ENCODE results near the gene LRCH4.
A peak's percentile ranks its signal among the peaks of the same experiment; 100 is the strongest.
"Not testable (repeated sequence)": the region's sequence is repeated elsewhere in the genome, so short reads cannot be mapped to it uniquely, and the experiment has no call there.

LRCH4 gene

DNA sequence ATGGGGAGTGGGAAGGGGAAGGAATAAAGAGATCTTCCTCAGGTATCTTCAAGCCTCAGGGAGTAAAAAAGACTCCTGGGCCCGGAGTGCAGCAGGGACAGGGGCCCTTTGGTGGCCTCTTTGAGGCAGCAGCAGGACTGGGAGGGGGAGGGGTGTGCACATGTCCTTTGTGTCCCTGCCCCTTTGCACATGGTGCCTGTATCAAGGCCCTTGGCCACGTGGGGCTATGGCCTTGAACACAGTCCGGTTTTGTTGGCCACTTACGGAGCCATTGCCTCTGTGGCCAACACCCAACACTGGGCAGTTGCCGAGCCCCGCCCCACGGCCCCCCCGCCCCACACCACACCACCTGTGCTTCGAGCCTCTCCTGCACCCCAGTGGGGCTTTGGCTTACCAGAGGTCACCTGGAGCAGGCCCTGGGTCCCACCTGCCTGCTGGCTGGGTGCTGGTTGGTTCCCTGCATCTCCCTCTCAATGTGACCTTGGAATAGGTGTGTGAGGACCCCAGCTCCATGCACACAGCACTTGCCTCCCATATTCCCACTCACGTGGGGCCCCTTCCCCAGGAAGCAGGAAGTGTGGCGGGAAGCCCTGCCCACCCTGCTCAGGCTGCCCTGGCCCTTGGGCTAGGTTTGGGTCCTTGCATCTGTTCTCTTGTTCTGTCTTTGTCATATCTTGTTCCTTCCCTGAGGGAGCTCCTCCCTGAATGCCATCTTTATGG lies 17.6 kb downstream of the LRCH4 start:
- H3K4me3 Mint-ChIP-seq = peak overlapping the region; percentile 38
- no peak overlapping the region for H3K27ac Mint-ChIP-seq
- H3K36me3 Mint-ChIP-seq (ENCODE audit: low read depth) = no peaks in the 10 kb centered on the region
- TF ChIP-seq, protein P1, sequence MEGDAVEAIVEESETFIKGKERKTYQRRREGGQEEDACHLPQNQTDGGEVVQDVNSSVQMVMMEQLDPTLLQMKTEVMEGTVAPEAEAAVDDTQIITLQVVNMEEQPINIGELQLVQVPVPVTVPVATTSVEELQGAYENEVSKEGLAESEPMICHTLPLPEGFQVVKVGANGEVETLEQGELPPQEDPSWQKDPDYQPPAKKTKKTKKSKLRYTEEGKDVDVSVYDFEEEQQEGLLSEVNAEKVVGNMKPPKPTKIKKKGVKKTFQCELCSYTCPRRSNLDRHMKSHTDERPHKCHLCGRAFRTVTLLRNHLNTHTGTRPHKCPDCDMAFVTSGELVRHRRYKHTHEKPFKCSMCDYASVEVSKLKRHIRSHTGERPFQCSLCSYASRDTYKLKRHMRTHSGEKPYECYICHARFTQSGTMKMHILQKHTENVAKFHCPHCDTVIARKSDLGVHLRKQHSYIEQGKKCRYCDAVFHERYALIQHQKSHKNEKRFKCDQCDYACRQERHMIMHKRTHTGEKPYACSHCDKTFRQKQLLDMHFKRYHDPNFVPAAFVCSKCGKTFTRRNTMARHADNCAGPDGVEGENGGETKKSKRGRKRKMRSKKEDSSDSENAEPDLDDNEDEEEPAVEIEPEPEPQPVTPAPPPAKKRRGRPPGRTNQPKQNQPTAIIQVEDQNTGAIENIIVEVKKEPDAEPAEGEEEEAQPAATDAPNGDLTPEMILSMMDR (IDR thresholded peaks at IDR 0.05) = no peak
- H3K9me3 Mint-ChIP-seq = no peaks in the 10 kb centered on the region
- peaks cover 7% of the 10 kb centered on the region for H3K27me3 Mint-ChIP-seq (ENCODE audit: low read depth, poor library complexity)
- peaks cover 78% of the 10 kb centered on the region for H3K4me1 Mint-ChIP-seq
- DNase-seq = no peak

DNA sequence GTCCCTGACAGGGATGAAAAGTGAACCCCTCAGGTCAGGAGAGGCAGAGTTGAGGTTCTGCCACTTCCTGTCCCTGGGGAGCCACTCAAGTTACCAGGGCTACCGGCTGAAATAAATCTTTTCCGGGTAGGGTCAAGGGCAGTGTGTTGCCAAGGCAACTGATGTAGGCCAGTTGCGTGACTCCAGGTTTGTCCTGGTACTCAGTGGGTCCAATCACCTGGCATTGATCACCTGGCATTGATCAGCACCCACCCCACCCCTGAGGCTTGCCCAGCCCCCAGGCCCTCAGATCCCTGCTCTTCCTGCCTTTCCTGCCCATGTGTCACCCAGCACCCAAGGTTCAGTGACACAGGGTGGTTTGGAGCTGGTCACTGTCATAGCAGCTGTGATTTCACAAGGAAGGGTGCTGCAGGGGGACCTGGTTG lies 18.2 kb downstream of the LRCH4 start:
- peaks cover 78% of the 10 kb centered on the region for H3K4me1 Mint-ChIP-seq
- H3K36me3 Mint-ChIP-seq (ENCODE audit: low read depth) = no peaks in the 10 kb centered on the region
- TF ChIP-seq, protein P1 (IDR thresholded peaks at IDR 0.05) = no peak
- no peaks in the 10 kb centered on the region for H3K9me3 Mint-ChIP-seq
- DNase-seq = peak; percentile 66
- peak overlapping the region; percentile 38 for H3K4me3 Mint-ChIP-seq
- no peak overlapping the region for H3K27ac Mint-ChIP-seq
- peaks cover 7% of the 10 kb centered on the region for H3K27me3 Mint-ChIP-seq (ENCODE audit: low read depth, poor library complexity)

DNA sequence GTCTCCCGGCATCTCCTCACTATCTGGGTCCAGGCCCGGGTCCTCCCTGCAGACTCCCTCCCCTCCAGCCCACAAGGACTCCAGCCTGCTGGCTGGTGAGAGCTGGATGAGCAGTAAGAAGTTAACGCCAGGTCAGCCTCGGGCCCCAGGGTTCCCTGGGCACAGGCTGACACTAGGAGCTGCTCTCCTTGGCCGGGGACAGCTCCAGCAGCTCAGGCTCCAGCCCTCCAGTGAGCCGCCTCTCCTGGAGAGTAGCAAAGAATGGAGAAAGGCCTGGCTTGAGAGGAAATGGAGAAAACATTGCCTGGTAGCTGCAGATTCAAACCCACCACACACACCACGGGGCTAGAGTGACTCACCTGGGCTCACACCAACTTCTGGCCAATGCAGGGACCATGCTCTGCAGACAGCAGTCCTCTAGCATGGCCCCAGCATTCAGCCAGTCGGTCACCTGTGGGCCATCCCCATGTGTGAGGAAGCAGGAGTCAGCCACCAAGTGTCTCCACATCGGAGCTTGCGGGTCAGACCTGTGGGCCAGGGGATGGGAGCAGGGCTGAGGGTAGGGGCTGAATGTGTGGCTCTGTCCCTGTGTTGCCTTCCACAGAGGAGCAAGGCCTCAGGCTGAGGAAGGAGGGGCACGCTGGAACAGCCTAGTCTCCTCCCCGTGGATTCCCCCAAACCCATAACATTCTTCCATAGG lies 18.7 kb downstream of the LRCH4 start:
- TF ChIP-seq, protein P1 (IDR thresholded peaks at IDR 0.05) = no peak
- Mint-ChIP-seq H3K36me3 (ENCODE audit: low read depth) (no peaks in the 10 kb centered on the region), H3K9me3 (no peaks in the 10 kb centered on the region), H3K4me1 (peaks cover 74% of the 10 kb centered on the region), H3K4me3 (peak overlapping the region; percentile 14), H3K27ac (peak overlapping the region; percentile 37), H3K27me3 (ENCODE audit: low read depth, poor library complexity) (peaks cover 7% of the 10 kb centered on the region)
- no peak for DNase-seq

DNA sequence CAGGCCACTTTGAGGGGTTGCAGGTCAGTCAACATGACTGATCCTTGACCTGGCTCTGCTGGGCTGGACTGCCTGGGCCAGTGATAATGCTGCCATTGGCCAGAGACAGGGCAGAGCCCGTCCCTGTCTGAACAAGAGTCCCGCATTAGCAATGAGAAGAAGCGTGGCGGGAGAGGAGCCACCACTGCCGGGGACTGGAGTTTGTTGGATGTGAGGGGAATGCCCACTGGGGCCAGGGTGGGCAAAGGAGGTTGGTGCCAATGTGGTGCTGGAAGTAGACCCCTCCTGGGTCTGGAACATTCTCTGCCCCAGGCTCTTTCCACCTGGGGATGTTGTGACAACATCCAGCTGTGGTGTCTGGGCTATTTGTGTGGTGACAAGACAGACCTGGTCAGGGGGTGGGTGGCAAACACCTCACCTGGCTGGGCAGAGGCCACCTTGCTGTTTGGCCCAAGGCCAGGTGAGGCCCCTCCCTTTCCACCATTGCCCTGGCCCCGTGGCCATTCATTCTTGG lies 19.9 kb downstream of the LRCH4 start:
- peaks cover 9% of the 10 kb centered on the region for H3K27me3 Mint-ChIP-seq (ENCODE audit: low read depth, poor library complexity)
- H3K4me1 Mint-ChIP-seq = peaks cover 63% of the 10 kb centered on the region
- H3K4me3 Mint-ChIP-seq = no peak overlapping the region
- DNase-seq = no peak
- TF ChIP-seq, protein P1 (IDR thresholded peaks at IDR 0.05) = no peak
- no peak overlapping the region for H3K27ac Mint-ChIP-seq
- H3K9me3 Mint-ChIP-seq = no peaks in the 10 kb centered on the region
- no peaks in the 10 kb centered on the region for H3K36me3 Mint-ChIP-seq (ENCODE audit: low read depth)

DNA sequence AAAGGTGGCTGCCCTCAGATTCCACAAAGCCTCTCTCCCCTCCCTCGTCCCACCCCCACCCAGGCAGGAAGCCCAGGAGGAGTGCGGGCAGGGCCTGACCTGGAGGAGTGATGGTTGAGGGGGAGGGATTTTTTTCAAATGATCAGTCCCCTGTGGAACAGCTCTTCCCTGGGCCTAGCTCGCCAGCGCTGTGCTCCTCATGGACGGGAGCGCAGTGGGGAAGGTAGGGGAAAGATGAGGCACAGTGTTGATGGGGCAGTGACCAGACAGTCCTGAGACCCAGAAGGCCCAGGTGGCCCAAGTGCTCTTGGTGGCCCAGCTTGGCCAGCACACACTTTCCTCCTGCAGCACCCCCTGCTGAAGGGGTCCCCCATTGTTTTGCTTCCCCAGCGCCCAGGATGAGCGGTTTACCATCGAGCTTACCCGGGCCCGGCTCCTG lies 20.8 kb downstream of the LRCH4 start:
- Mint-ChIP-seq H3K27me3 (ENCODE audit: low read depth, poor library complexity) (peaks cover 9% of the 10 kb centered on the region), H3K4me3 (no peak overlapping the region), H3K4me1 (peaks cover 59% of the 10 kb centered on the region), H3K9me3 (no peaks in the 10 kb centered on the region), H3K36me3 (ENCODE audit: low read depth) (no peaks in the 10 kb centered on the region), H3K27ac (no peak overlapping the region)
- TF ChIP-seq, protein P1 (IDR thresholded peaks at IDR 0.05) = no peak
- DNase-seq = no peak

DNA sequence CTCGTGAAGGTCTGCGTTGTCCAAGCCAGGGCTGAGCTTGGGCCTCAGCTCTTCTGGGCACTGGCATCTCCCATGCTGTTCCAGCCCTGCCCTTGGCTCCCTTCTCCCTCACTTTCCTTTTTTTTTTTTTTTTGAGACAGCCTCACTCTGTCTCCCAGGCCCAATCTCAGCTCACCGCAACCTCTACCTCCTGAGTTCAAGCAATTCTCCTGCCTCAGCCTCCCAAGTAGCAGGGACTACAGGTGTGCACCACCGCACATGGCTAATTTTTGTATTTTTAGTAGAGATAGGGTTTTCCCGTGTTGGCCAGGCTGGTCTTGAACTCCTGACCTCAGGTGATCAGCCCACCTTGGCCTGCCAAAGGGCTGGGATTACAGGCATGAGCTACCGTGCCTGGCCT lies 21.5 kb downstream of the LRCH4 start:
- H3K4me3 Mint-ChIP-seq; DNase-seq; H3K9me3 Mint-ChIP-seq; H3K27ac Mint-ChIP-seq; H3K27me3 Mint-ChIP-seq (ENCODE audit: low read depth, poor library complexity); H3K36me3 Mint-ChIP-seq (ENCODE audit: low read depth): not testable (repeated sequence)
- peaks cover 58% of the 10 kb centered on the region for H3K4me1 Mint-ChIP-seq

Measured in nephron progenitor cell (in vitro differentiated cells).